Measurements from ENCODE around the gene RNF217.

Gene RNF217

DNA sequence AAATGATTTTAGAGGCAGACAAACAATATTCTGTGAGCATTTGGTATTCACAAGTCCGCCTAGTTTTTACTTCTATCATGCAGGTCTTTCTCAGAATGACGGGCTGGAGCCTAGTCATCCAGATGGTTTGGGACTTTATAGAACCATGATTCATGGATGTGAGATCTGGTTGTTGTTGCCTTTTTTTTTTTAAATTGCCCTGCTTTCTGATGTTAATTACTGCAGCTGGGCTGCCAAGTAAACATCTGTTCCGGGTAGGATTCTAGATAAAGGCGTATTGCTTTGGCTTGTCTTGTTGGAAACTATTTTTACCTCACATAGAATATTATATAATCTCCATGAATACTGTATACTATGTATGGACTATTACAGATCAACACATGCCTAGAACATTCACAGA is 58.1 kb downstream of the RNF217 start:
- H3K23ac ChIP-seq (ENCODE audit: low read length in 2 of 2) = no peak overlapping the region
- no peak overlapping the region for H2BK15ac ChIP-seq (ENCODE audit: low read depth, poor library complexity, severe bottlenecking)
- no peak overlapping the region for H3K4me2 ChIP-seq (ENCODE audit: low read length, poor library complexity, severe bottlenecking)
- H3K79me1 ChIP-seq (replicated peaks; ENCODE audit: low read length, poor library complexity, severe bottlenecking) = peaks cover 20% of the 10 kb centered on the region
- no peak overlapping the region for H3K4ac ChIP-seq (ENCODE audit: low read depth in 1 of 2, low read length in 2 of 2)
- H3K27me3 ChIP-seq (ENCODE audit: control insufficient read depth in 1 of 2, insufficient read depth in 1 of 2, low read length in 2 of 2) = no peaks in the 10 kb centered on the region
- H4K8ac ChIP-seq (ENCODE audit: low read length) = no peak overlapping the region
- no peak overlapping the region for H4K91ac ChIP-seq (ENCODE audit: low read length)
- H3K36me3 ChIP-seq (ENCODE audit: control insufficient read depth in 1 of 2, insufficient read depth in 2 of 2, low read depth in 1 of 2, low read length in 2 of 2) = peaks cover 0 to 5% of the 10 kb centered on the region in 2 experiments
- H3K4me1 ChIP-seq (ENCODE audit: control insufficient read depth, insufficient read depth, low read depth, low read length) = no peaks in the 10 kb centered on the region
- H2BK12ac ChIP-seq (ENCODE audit: low read length in 2 of 2) = no peak overlapping the region
- H3K27ac ChIP-seq (ENCODE audit: low read length, poor library complexity, severe bottlenecking) = no peak overlapping the region
- no peaks in the 10 kb centered on the region for H3K9me3 ChIP-seq (ENCODE audit: control insufficient read depth, low read length)
- no peak overlapping the region for H2AFZ ChIP-seq (ENCODE audit: low read depth, low read length)
- H2BK5ac ChIP-seq (ENCODE audit: low read depth, low read length, poor library complexity, severe bottlenecking) = no peak overlapping the region
- no peak overlapping the region for H2AK5ac ChIP-seq (ENCODE audit: low read length, severe bottlenecking)
- 47% methylated on average over 2 of the region's 4 CpGs for WGBS
- no peak overlapping the region for H3K18ac ChIP-seq (ENCODE audit: low read depth in 1 of 2, low read length in 2 of 2)
- no peak overlapping the region for H3K9ac ChIP-seq (ENCODE audit: low read length)
- H3K4me3 ChIP-seq (ENCODE audit: insufficient read depth in 1 of 2, low read depth in 1 of 2, low read length in 2 of 2) = no peak overlapping the region
- H3K14ac ChIP-seq (ENCODE audit: low read length in 2 of 2) = no peak overlapping the region
- DNase-seq = peak; percentile 49
- H2BK120ac ChIP-seq (ENCODE audit: low read depth, low read length) = no peak overlapping the region

DNA sequence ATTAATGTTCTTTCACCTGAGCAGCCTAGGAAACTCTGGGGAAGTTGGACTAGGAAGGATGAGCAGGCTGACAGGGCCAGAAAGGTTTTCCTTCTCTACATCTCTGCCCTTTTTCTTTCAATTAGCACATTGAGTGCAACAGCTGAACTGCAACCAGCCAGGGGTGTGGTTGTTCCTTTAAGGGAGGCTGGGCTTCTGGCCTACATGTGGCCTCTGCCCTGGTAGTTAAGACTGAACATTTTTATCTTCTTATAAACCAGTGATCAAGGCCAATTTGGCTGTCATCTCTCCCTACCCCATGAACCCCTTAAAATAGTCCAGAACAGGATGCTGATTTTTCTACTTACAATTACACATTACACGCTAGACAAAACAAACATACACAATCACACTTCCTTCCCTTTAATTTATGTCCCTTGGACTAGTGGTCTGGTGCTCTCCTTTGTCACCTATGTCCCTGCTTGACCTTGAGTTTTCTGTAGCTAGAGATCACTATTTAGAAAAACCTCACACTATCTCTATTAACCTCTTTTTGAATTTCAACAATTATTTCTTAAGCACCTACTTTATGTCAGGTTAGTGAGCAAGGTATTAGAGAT is 60.3 kb downstream of the RNF217 start:
- no peaks in the 10 kb centered on the region for H3K4me1 ChIP-seq (ENCODE audit: control insufficient read depth, insufficient read depth, low read depth, low read length)
- H3K14ac ChIP-seq (ENCODE audit: low read length in 2 of 2) = no peak overlapping the region
- DNase-seq = no peak
- H2BK15ac ChIP-seq (ENCODE audit: low read depth, poor library complexity, severe bottlenecking) = no peak overlapping the region
- H2BK12ac ChIP-seq (ENCODE audit: low read length in 2 of 2) = no peak overlapping the region
- H3K36me3 ChIP-seq (ENCODE audit: control insufficient read depth in 1 of 2, insufficient read depth in 2 of 2, low read depth in 1 of 2, low read length in 2 of 2) = peaks cover 0 to 2% of the 10 kb centered on the region in 2 experiments
- no peak overlapping the region for H4K91ac ChIP-seq (ENCODE audit: low read length)
- H3K4ac ChIP-seq (ENCODE audit: low read depth in 1 of 2, low read length in 2 of 2) = no peak overlapping the region
- no peak overlapping the region for H3K18ac ChIP-seq (ENCODE audit: low read depth in 1 of 2, low read length in 2 of 2)
- H3K4me2 ChIP-seq (ENCODE audit: low read length, poor library complexity, severe bottlenecking) = no peak overlapping the region
- WGBS = 29% methylated on average over 1 of the region's 1 CpG
- H3K27me3 ChIP-seq (ENCODE audit: control insufficient read depth in 1 of 2, insufficient read depth in 1 of 2, low read length in 2 of 2) = no peaks in the 10 kb centered on the region
- no peak overlapping the region for H3K23ac ChIP-seq (ENCODE audit: low read length in 2 of 2)
- no peak overlapping the region for H2BK5ac ChIP-seq (ENCODE audit: low read depth, low read length, poor library complexity, severe bottlenecking)
- no peak overlapping the region for H3K9ac ChIP-seq (ENCODE audit: low read length)
- no peak overlapping the region for H2AK5ac ChIP-seq (ENCODE audit: low read length, severe bottlenecking)
- peaks cover 24% of the 10 kb centered on the region for H3K79me1 ChIP-seq (replicated peaks; ENCODE audit: low read length, poor library complexity, severe bottlenecking)
- no peaks in the 10 kb centered on the region for H3K9me3 ChIP-seq (ENCODE audit: control insufficient read depth, low read length)
- no peak overlapping the region for H4K8ac ChIP-seq (ENCODE audit: low read length)
- H2BK120ac ChIP-seq (ENCODE audit: low read depth, low read length) = no peak overlapping the region
- no peak overlapping the region for H3K27ac ChIP-seq (ENCODE audit: low read length, poor library complexity, severe bottlenecking)
- H3K4me3 ChIP-seq (ENCODE audit: insufficient read depth in 1 of 2, low read depth in 1 of 2, low read length in 2 of 2) = no peak overlapping the region
- H2AFZ ChIP-seq (ENCODE audit: low read depth, low read length) = no peak overlapping the region

DNA sequence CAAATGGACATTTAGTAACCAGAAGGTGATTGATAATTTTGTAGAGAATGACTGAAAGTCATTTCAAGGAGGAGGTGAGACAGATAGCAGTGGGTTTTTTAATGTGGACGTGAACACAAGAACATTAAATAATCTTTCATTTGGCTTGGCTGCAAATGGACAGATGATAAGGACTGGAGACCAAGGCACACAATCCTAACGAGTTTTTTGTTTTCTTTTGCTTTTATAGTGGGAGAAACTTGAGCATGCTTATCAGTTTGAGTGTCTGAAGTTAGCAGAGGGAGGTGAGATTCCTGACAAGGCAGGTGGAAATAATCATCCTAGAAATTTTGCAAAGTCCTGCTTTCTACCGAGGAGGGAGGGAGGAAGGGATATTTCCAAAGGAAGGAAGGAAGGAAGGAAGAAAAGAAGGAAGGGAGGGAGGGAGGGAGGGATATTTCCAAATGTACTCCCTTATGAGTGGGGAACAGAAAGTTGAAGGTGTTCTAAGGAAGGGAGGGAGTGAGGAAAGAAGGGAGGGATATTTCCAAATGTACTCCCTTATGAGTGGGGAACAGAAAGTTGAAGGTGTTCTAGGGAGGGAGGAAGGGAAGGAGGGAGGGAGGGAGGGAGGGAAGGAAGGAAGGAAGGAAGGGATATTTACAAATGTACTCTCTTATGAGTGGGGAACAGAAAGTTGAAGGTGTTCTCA is 63.1 kb downstream of the RNF217 start:
- WGBS = 55% methylated on average over 3 of the region's 3 CpGs
- Histone ChIP-seq H4K91ac (ENCODE audit: low read length) (no peak overlapping the region), H3K9ac (ENCODE audit: low read length) (no peak overlapping the region), H3K9me3 (ENCODE audit: control insufficient read depth, low read length) (no peaks in the 10 kb centered on the region), H2AFZ (ENCODE audit: low read depth, low read length) (no peak overlapping the region), H3K36me3 (ENCODE audit: control insufficient read depth in 1 of 2, insufficient read depth in 2 of 2, low read depth in 1 of 2, low read length in 2 of 2) (no peaks in the 10 kb centered on the region), H3K79me1 (replicated peaks; ENCODE audit: low read length, poor library complexity, severe bottlenecking) (peaks cover 15% of the 10 kb centered on the region), H3K4me2 (ENCODE audit: low read length, poor library complexity, severe bottlenecking) (no peak overlapping the region), H2BK5ac (ENCODE audit: low read depth, low read length, poor library complexity, severe bottlenecking) (no peak overlapping the region), H3K4me3 (ENCODE audit: insufficient read depth in 1 of 2, low read depth in 1 of 2, low read length in 2 of 2) (no peak overlapping the region), H2BK12ac (ENCODE audit: low read length in 2 of 2) (no peak overlapping the region), H3K27me3 (ENCODE audit: control insufficient read depth in 1 of 2, insufficient read depth in 1 of 2, low read length in 2 of 2) (no peaks in the 10 kb centered on the region), H3K23ac (ENCODE audit: low read length in 2 of 2) (no peak overlapping the region), H2BK120ac (ENCODE audit: low read depth, low read length) (no peak overlapping the region), H2BK15ac (ENCODE audit: low read depth, poor library complexity, severe bottlenecking) (no peak overlapping the region), H4K8ac (ENCODE audit: low read length) (no peak overlapping the region), H3K18ac (ENCODE audit: low read depth in 1 of 2, low read length in 2 of 2) (no peak overlapping the region), H2AK5ac (ENCODE audit: low read length, severe bottlenecking) (no peak overlapping the region), H3K27ac (ENCODE audit: low read length, poor library complexity, severe bottlenecking) (no peak overlapping the region), H3K4me1 (ENCODE audit: control insufficient read depth, insufficient read depth, low read depth, low read length) (no peaks in the 10 kb centered on the region), H3K4ac (ENCODE audit: low read depth in 1 of 2, low read length in 2 of 2) (no peak overlapping the region), H3K14ac (ENCODE audit: low read length in 2 of 2) (no peak overlapping the region)
- no peak for DNase-seq

DNA sequence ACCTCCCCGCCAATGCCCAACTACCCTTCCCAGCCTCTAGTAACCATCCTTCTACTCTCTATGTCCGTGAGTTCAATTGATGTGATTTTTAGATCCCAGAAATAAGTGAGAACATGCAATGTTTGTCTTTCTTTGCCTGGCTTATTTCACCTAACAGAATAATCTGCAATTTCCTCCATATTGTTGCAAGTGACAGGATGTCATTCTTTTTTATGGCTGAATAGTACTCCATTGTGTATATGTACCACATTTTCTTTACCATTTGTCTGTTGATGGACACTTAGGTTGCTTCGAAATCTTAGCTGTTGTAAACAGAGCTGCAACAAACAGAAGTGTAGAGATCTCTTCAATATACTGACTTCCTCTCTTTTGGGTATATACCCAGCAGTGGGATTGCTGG is 65.0 kb downstream of the RNF217 start:
- Histone ChIP-seq H3K27me3 (ENCODE audit: control insufficient read depth in 1 of 2, insufficient read depth in 1 of 2, low read length in 2 of 2) (no peaks in the 10 kb centered on the region), H3K14ac (ENCODE audit: low read length in 2 of 2) (no peak overlapping the region), H4K8ac (ENCODE audit: low read length) (no peak overlapping the region), H2AK5ac (ENCODE audit: low read length, severe bottlenecking) (no peak overlapping the region), H3K79me1 (replicated peaks; ENCODE audit: low read length, poor library complexity, severe bottlenecking) (peaks cover 20% of the 10 kb centered on the region), H2BK5ac (ENCODE audit: low read depth, low read length, poor library complexity, severe bottlenecking) (no peak overlapping the region), H3K4me1 (ENCODE audit: control insufficient read depth, insufficient read depth, low read depth, low read length) (no peaks in the 10 kb centered on the region), H3K9me3 (ENCODE audit: control insufficient read depth, low read length) (no peaks in the 10 kb centered on the region), H3K9ac (ENCODE audit: low read length) (no peak overlapping the region), H3K4ac (ENCODE audit: low read depth in 1 of 2, low read length in 2 of 2) (no peak overlapping the region), H2BK15ac (ENCODE audit: low read depth, poor library complexity, severe bottlenecking) (no peak overlapping the region), H2BK12ac (ENCODE audit: low read length in 2 of 2) (no peak overlapping the region), H3K27ac (ENCODE audit: low read length, poor library complexity, severe bottlenecking) (no peak overlapping the region), H3K36me3 (ENCODE audit: control insufficient read depth in 1 of 2, insufficient read depth in 2 of 2, low read depth in 1 of 2, low read length in 2 of 2) (peaks cover 0 to 6% of the 10 kb centered on the region in 2 experiments), H4K91ac (ENCODE audit: low read length) (no peak overlapping the region), H3K4me3 (ENCODE audit: insufficient read depth in 1 of 2, low read depth in 1 of 2, low read length in 2 of 2) (no peak overlapping the region), H2AFZ (ENCODE audit: low read depth, low read length) (no peak overlapping the region), H3K23ac (ENCODE audit: low read length in 2 of 2) (no peak overlapping the region), H3K18ac (ENCODE audit: low read depth in 1 of 2, low read length in 2 of 2) (no peak overlapping the region), H2BK120ac (ENCODE audit: low read depth, low read length) (no peak overlapping the region), H3K4me2 (ENCODE audit: low read length, poor library complexity, severe bottlenecking) (no peak overlapping the region)
- DNase-seq = no peak
- WGBS = 80% methylated on average over 1 of the region's 3 CpGs
